B cell (primary cell): Measurements from ENCODE around the gene C21orf58. TPM values are rescaled to one million over a fixed set of nuclear protein-coding genes. Genes with fewer than 3 reads are reported as not detected.
A peak's percentile ranks its signal among the peaks of the same experiment; 100 is the strongest.

Experiments used
- ATAC-seq: fragments of 200-7000 bp; cut with Tn5 transposase; one replicate; pipeline ENCODE4 v1.10.0; 2021; ENCODE audit warnings: low read depth, mild to moderate bottlenecking, moderate number of reproducible peaks, moderate library complexity
- CTCF ChIA-PET: fragments of 350-600 bp; sonication (Branson Sonifier 250); formaldehyde crosslinking; loops from one replicate; lab custom pipeline; 2021; ENCODE audit warnings: antibody characterized with exemption, inconsistent platforms; lab: Charles Lee
- POLR2A ChIA-PET: fragments of 350-600 bp; sonication (Branson Sonifier 250); formaldehyde crosslinking; loops from one replicate; lab custom pipeline; 2021; ENCODE audit warnings: antibody characterized with exemption; lab: Charles Lee
- DNase-seq: peaks from one replicate; pipeline ENCODE4 v3.0.0; 2013
- H2AFZ ChIP-seq: 2 replicates; pipeline ENCODE4 v1.6.1; 2012; ENCODE audit warnings: mild to moderate bottlenecking, low read depth, low read length; ENCODE audit not compliant: insufficient read depth, poor library complexity, severe bottlenecking
- H3K27ac ChIP-seq, 2 donors: 1 replicate in 1 of 2; 2 replicates in 1 of 2; pipeline ENCODE4 v1.5.1; 2012 to 2013; ENCODE audit warnings: low read length in 2 of 2, mild to moderate bottlenecking in 2 of 2, moderate library complexity in 1 of 2
- H3K27me3 ChIP-seq, 4 experiments: fragments of 200-600 bp in 1 of 4; sonication (generic) in 1 of 4; replicated peaks in 1 of 4; 1 replicate in 2 of 4; 2 replicates in 2 of 4; pipeline versions ENCODE4 v1.6.1 to v1.7.0; 2013 to 2016; ENCODE audit warnings: low read length in 3 of 4, mild to moderate bottlenecking in 2 of 4, mixed read lengths in 1 of 4, moderate library complexity in 1 of 4; ENCODE audit not compliant: insufficient read depth in 4 of 4, control insufficient read depth in 3 of 4; ENCODE audit errors: control extremely low read depth in 1 of 4
- H3K36me3 ChIP-seq, 2 experiments: replicated peaks in 1 of 2; 1 replicate in 1 of 2; 2 replicates in 1 of 2; pipeline versions ENCODE4 v1.6.1 to v1.7.1; 2013; ENCODE audit warnings: low read length in 1 of 2; ENCODE audit not compliant: insufficient read depth in 2 of 2, control insufficient read depth in 1 of 2; ENCODE audit errors: control extremely low read depth in 1 of 2, extremely low read depth in 1 of 2
- H3K4me1 ChIP-seq, 2 donors: fragments of 200-600 bp in 1 of 2; sonication (generic) in 1 of 2; 1 replicate in 1 of 2; 2 replicates in 1 of 2; pipeline versions ENCODE4 v1.5.1 to v1.6.1; 2013 to 2017; ENCODE audit warnings: low read length in 2 of 2; ENCODE audit not compliant: control insufficient read depth in 2 of 2, insufficient read depth in 2 of 2
- H3K4me2 ChIP-seq: replicated peaks from 2 replicates; pipeline ENCODE3; 2012; ENCODE audit warnings: mild to moderate bottlenecking, low read depth, low read length; ENCODE audit not compliant: poor library complexity, severe bottlenecking
- H3K4me3 ChIP-seq, 5 experiments: fragments of 200-600 bp in 1 of 5; sonication (generic) in 1 of 5; 1 replicate in 3 of 5; 2 replicates in 2 of 5; pipeline versions ENCODE4 v1.5.1 to v1.7.0; 2011 to 2016; ENCODE audit warnings: low read length in 4 of 5, mild to moderate bottlenecking in 4 of 5, low read depth in 2 of 5, control low read depth in 1 of 5, moderate library complexity in 1 of 5; ENCODE audit not compliant: insufficient read depth in 1 of 5; ENCODE audit errors: control extremely low read depth in 1 of 5, extremely low read depth in 1 of 5
- H3K79me2 ChIP-seq: fragments of 200-600 bp; sonication (generic); one replicate; pipeline ENCODE4 v1.6.0; 2016; ENCODE audit warnings: low read length; ENCODE audit not compliant: control insufficient read depth, insufficient read depth
- H3K9ac ChIP-seq: fragments of 200-600 bp; sonication (generic); 2 replicates; pipeline ENCODE4 v1.6.1; 2017; ENCODE audit warnings: mild to moderate bottlenecking, low read length, moderate library complexity
- H3K9me3 ChIP-seq, 3 donors: one replicate each; pipeline versions ENCODE4 v1.6.1 to v1.7.1; 2013; ENCODE audit warnings: low read length in 2 of 3; ENCODE audit not compliant: control insufficient read depth in 2 of 3, insufficient read depth in 1 of 3; ENCODE audit errors: control extremely low read depth in 1 of 3
- H4K20me1 ChIP-seq: 2 replicates; pipeline ENCODE4 v1.6.0; 2012; ENCODE audit warnings: mild to moderate bottlenecking, low read length; ENCODE audit not compliant: insufficient read depth, control insufficient read depth, poor library complexity, severe bottlenecking
- H3K27ac Mint-ChIP-seq: one replicate; pipeline ENCODE4 v1.8.0; 2021; ENCODE audit warnings: mixed read lengths
- H3K27me3 Mint-ChIP-seq: one replicate; pipeline ENCODE4 v1.8.0; 2021; ENCODE audit warnings: mixed read lengths
- H3K4me1 Mint-ChIP-seq: one replicate; pipeline ENCODE4 v1.8.0; 2021; ENCODE audit warnings: mixed read lengths
- H3K4me3 Mint-ChIP-seq: one replicate; pipeline ENCODE4 v1.8.0; 2021; ENCODE audit warnings: mixed read lengths
- H3K9me3 Mint-ChIP-seq: one replicate; pipeline ENCODE4 v1.8.0; 2022; ENCODE audit warnings: mixed read lengths; ENCODE audit not compliant: insufficient read depth
- CTCF ChIP-seq: fragments of 200-600 bp; IDR thresholded peaks from one replicate; pipeline ENCODE4 v1.8.0; 2022; ENCODE audit warnings: antibody characterized with exemption, mild to moderate bottlenecking
- EZH2 ChIP-seq: IDR thresholded peaks from 2 replicates; pipeline ENCODE4 v1.6.1; 2012; ENCODE audit warnings: borderline replicate concordance, low read depth, mild to moderate bottlenecking, moderate library complexity, low read length; ENCODE audit not compliant: insufficient read depth, poor library complexity, severe bottlenecking
- WGBS: methylation state at CpG from one replicate; pipeline ENCODE4 v1.1.5; 2013; ENCODE audit warnings: missing lambda C conversion rate; ENCODE audit not compliant: insufficient coverage; 5-methylcytosine and 5-hydroxymethylcytosine counted together
- intact Hi-C: fragments of 100-400 bp; cut with micrococcal nuclease; formaldehyde crosslinking; loops from one replicate; pipeline ENCODE4 v1.10.0; 2022
- polyA plus RNA-seq: library from polyadenylated mRNA; depleted of rRNA; stranded (reverse); fragments of >200 nt; gene quantifications from 2 replicates; pipeline ENCODE4 v1.2.3, GENCODE V29; 2012
- total RNA-seq, 2 donors: library from RNA; stranded (reverse); fragments of 120-200 nt in 1 of 2; gene quantifications; 1 replicate in 1 of 2; 2 replicates in 1 of 2; pipeline versions ENCODE4 v1.2.3 to v1.2.4, GENCODE V29; 2013 to 2022

The C21orf58 gene
- total and polyA plus RNA-seq, 2 donors (not counting 1 experiment from before 2014, with no cell fraction given): 6.3 to 9.5 TPM

GRCh38 chr21:46253610-46254124 lies 70.0 kb downstream of the C21orf58 start:
- H3K4me1 Mint-ChIP-seq: peaks cover 35% of the 10 kb centered on the region
- TF ChIP-seq EZH2: no peak
- WGBS: 63% methylated on average over 6 of the region's 8 CpGs
- H3K27ac Mint-ChIP-seq: peak overlapping the region; percentile 90
- Histone ChIP-seq H3K4me2 (peak overlapping the region; percentile 49), H3K4me1 (peaks cover 17 to 25% of the 10 kb centered on the region in 2 donors), H3K4me3 (peak overlapping the region in 1 of 5 experiments; percentile 26), H3K27me3 (no peaks in the 10 kb centered on the region), H3K36me3 (peaks cover 1 to 89% of the 10 kb centered on the region in 2 experiments), H2AFZ (peak overlapping the region; percentile 34), H4K20me1 (no peaks in the 10 kb centered on the region), H3K9ac (peak overlapping the region; percentile 17), H3K9me3 (no peaks in the 10 kb centered on the region), H3K27ac (peak overlapping the region; percentile 62 to 87), H3K79me2 (peaks cover 15% of the 10 kb centered on the region)
- no peaks in the 10 kb centered on the region for H3K27me3 Mint-ChIP-seq
- POLR2A ChIA-PET: interaction anchor here (0.6 kb wide), 1 partner anchor 25 kb away, joined by 5 read pairs; the partner anchor contains the start of gene LSS
- no peaks in the 10 kb centered on the region for H3K9me3 Mint-ChIP-seq
- intact Hi-C loops: loop anchor here (2.0 kb wide), 1 partner anchor 25 kb away; the partner anchor contains the start of gene LSS
- CTCF ChIA-PET: no interaction called here
- DNase-seq (peak; percentile 76), ATAC-seq (peak; percentile 77)
- peak overlapping the region; percentile 68 for H3K4me3 Mint-ChIP-seq

DNA sequence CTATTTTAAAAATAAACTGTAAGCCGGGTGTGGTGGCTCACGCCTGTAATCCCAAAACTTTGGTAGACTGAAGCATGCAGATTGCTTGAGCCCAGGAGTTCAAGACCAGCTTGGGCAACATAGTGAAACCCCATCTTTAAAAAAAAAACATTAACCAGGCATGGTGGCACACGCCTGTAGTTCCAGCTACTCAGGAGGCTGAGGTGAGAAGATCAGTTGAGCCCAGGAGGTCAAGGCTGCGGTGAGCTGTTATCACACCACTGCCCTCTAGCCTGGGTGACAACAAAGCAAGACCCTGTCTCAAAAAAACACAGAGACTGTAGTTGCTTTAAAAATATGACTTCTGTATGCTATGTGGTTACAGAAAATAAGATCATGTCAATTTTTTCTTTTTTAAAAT lies 70.8 kb downstream of the C21orf58 start:
- ATAC-seq (no peak), DNase-seq (no peak)
- intact Hi-C loops: no loop called here
- no peak for TF ChIP-seq EZH2
- no peak for TF ChIP-seq CTCF
- Histone ChIP-seq H3K9me3 (no peaks in the 10 kb centered on the region), H3K9ac (no peak overlapping the region), H3K27me3 (no peaks in the 10 kb centered on the region), H4K20me1 (no peaks in the 10 kb centered on the region), H3K4me1 (peaks cover 17 to 25% of the 10 kb centered on the region in 2 donors), H3K27ac (peak overlapping the region; percentile 62 to 87), H3K4me3 (no peak overlapping the region), H3K36me3 (peaks cover 1 to 85% of the 10 kb centered on the region in 2 experiments), H2AFZ (no peak overlapping the region), H3K4me2 (no peak overlapping the region), H3K79me2 (peaks cover 22% of the 10 kb centered on the region)
- H3K27ac Mint-ChIP-seq: peak overlapping the region; percentile 46
- H3K4me3 Mint-ChIP-seq: no peak overlapping the region
- ChIA-PET POLR2A (interaction anchor here (0.7 kb wide), 1 partner anchor 17 kb away, joined by 3 read pairs; no protein-coding TSS in a partner anchor), CTCF (interaction anchor here (0.6 to 0.7 kb wide), 2 partner anchors 18 to 1859 kb away, joined by 4 read pairs; no protein-coding TSS in a partner anchor)
- no peaks in the 10 kb centered on the region for H3K9me3 Mint-ChIP-seq
- peaks cover 35% of the 10 kb centered on the region for H3K4me1 Mint-ChIP-seq
- H3K27me3 Mint-ChIP-seq: no peaks in the 10 kb centered on the region
- no CpG with 5 or more reads among the region's 4 CpGs for WGBS

Other genes with a start within 250 kb of the C21orf58 start
- gene COL6A2, start 225.8 kb downstream of the C21orf58 start, total RNA-seq: 1.8 and 2.1 TPM in 2 replicates
- 1.2 and 2.1 TPM in 2 replicates for gene COL6A2, start 225.8 kb downstream of the C21orf58 start, polyA plus RNA-seq
- 0.39 and 1.4 TPM in 2 replicates for gene FTCD, start 168.3 kb downstream of the C21orf58 start, total RNA-seq
- 0.22 and 1.1 TPM in 2 replicates for gene FTCD, start 168.3 kb downstream of the C21orf58 start, polyA plus RNA-seq
- gene SPATC1L, start 139.4 kb downstream of the C21orf58 start, total RNA-seq: 9.7 and 11.4 TPM in 2 replicates
- gene SPATC1L, start 139.4 kb downstream of the C21orf58 start, polyA plus RNA-seq: 7.3 and 15.4 TPM in 2 replicates
- 58.1 and 68.0 TPM in 2 replicates for gene LSS, start 95.1 kb downstream of the C21orf58 start, total RNA-seq
- gene LSS, start 95.1 kb downstream of the C21orf58 start, polyA plus RNA-seq: 28.8 and 30.2 TPM in 2 replicates
- 180 and 194 TPM in 2 replicates for gene MCM3AP, start 38.3 kb downstream of the C21orf58 start, total RNA-seq
- gene MCM3AP, start 38.3 kb downstream of the C21orf58 start, polyA plus RNA-seq: 61.7 and 88.2 TPM in 2 replicates
- 15.0 and 18.1 TPM in 2 replicates for gene YBEY, start 37.5 kb downstream of the C21orf58 start, total RNA-seq
- 16.5 and 21.6 TPM in 2 replicates for gene YBEY, start 37.5 kb downstream of the C21orf58 start, polyA plus RNA-seq
- gene PCNT, start 286 bp upstream of the C21orf58 start, total RNA-seq: 47.6 and 58.1 TPM in 2 replicates
- gene PCNT, start 286 bp upstream of the C21orf58 start, polyA plus RNA-seq: 20.3 and 27.9 TPM in 2 replicates
- 59.0 and 61.9 TPM in 2 replicates for gene DIP2A, start 135.0 kb upstream of the C21orf58 start, total RNA-seq
- 40.4 and 53.7 TPM in 2 replicates for gene DIP2A, start 135.0 kb upstream of the C21orf58 start, polyA plus RNA-seq